B cell (primary cell): ENCODE results near the gene CTPS1. TPM values are rescaled to one million over a fixed set of nuclear protein-coding genes. Genes with fewer than 3 reads are reported as not detected.

Experiments used
- ATAC-seq: fragments of 200-7000 bp; cut with Tn5 transposase; one replicate; pipeline ENCODE4 v1.10.0; 2021; ENCODE audit warnings: low read depth, mild to moderate bottlenecking, moderate number of reproducible peaks, moderate library complexity
- CTCF ChIA-PET: fragments of 350-600 bp; sonication (Branson Sonifier 250); formaldehyde crosslinking; loops from one replicate; lab custom pipeline; 2021; ENCODE audit warnings: antibody characterized with exemption, inconsistent platforms; lab: Charles Lee
- POLR2A ChIA-PET: fragments of 350-600 bp; sonication (Branson Sonifier 250); formaldehyde crosslinking; loops from one replicate; lab custom pipeline; 2021; ENCODE audit warnings: antibody characterized with exemption; lab: Charles Lee
- DNase-seq: peaks from one replicate; pipeline ENCODE4 v3.0.0; 2013
- H2AFZ ChIP-seq: 2 replicates; pipeline ENCODE4 v1.6.1; 2012; ENCODE audit warnings: mild to moderate bottlenecking, low read depth, low read length; ENCODE audit not compliant: insufficient read depth, poor library complexity, severe bottlenecking
- H3K27ac ChIP-seq, 2 donors: 1 replicate in 1 of 2; 2 replicates in 1 of 2; pipeline ENCODE4 v1.5.1; 2012 to 2013; ENCODE audit warnings: low read length in 2 of 2, mild to moderate bottlenecking in 2 of 2, moderate library complexity in 1 of 2
- H3K27me3 ChIP-seq, 4 experiments: fragments of 200-600 bp in 1 of 4; sonication (generic) in 1 of 4; replicated peaks in 1 of 4; 1 replicate in 2 of 4; 2 replicates in 2 of 4; pipeline versions ENCODE4 v1.6.1 to v1.7.0; 2013 to 2016; ENCODE audit warnings: low read length in 3 of 4, mild to moderate bottlenecking in 2 of 4, mixed read lengths in 1 of 4, moderate library complexity in 1 of 4; ENCODE audit not compliant: insufficient read depth in 4 of 4, control insufficient read depth in 3 of 4; ENCODE audit errors: control extremely low read depth in 1 of 4
- H3K36me3 ChIP-seq, 2 experiments: replicated peaks in 1 of 2; 1 replicate in 1 of 2; 2 replicates in 1 of 2; pipeline versions ENCODE4 v1.6.1 to v1.7.1; 2013; ENCODE audit warnings: low read length in 1 of 2; ENCODE audit not compliant: insufficient read depth in 2 of 2, control insufficient read depth in 1 of 2; ENCODE audit errors: control extremely low read depth in 1 of 2, extremely low read depth in 1 of 2
- H3K4me1 ChIP-seq, 2 donors: fragments of 200-600 bp in 1 of 2; sonication (generic) in 1 of 2; 1 replicate in 1 of 2; 2 replicates in 1 of 2; pipeline versions ENCODE4 v1.5.1 to v1.6.1; 2013 to 2017; ENCODE audit warnings: low read length in 2 of 2; ENCODE audit not compliant: control insufficient read depth in 2 of 2, insufficient read depth in 2 of 2
- H3K4me2 ChIP-seq: replicated peaks from 2 replicates; pipeline ENCODE3; 2012; ENCODE audit warnings: mild to moderate bottlenecking, low read depth, low read length; ENCODE audit not compliant: poor library complexity, severe bottlenecking
- H3K4me3 ChIP-seq, 5 experiments: fragments of 200-600 bp in 1 of 5; sonication (generic) in 1 of 5; 1 replicate in 3 of 5; 2 replicates in 2 of 5; pipeline versions ENCODE4 v1.5.1 to v1.7.0; 2011 to 2016; ENCODE audit warnings: low read length in 4 of 5, mild to moderate bottlenecking in 4 of 5, low read depth in 2 of 5, control low read depth in 1 of 5, moderate library complexity in 1 of 5; ENCODE audit not compliant: insufficient read depth in 1 of 5; ENCODE audit errors: control extremely low read depth in 1 of 5, extremely low read depth in 1 of 5
- H3K79me2 ChIP-seq: fragments of 200-600 bp; sonication (generic); one replicate; pipeline ENCODE4 v1.6.0; 2016; ENCODE audit warnings: low read length; ENCODE audit not compliant: control insufficient read depth, insufficient read depth
- H3K9ac ChIP-seq: fragments of 200-600 bp; sonication (generic); 2 replicates; pipeline ENCODE4 v1.6.1; 2017; ENCODE audit warnings: mild to moderate bottlenecking, low read length, moderate library complexity
- H3K9me3 ChIP-seq, 3 donors: one replicate each; pipeline versions ENCODE4 v1.6.1 to v1.7.1; 2013; ENCODE audit warnings: low read length in 2 of 3; ENCODE audit not compliant: control insufficient read depth in 2 of 3, insufficient read depth in 1 of 3; ENCODE audit errors: control extremely low read depth in 1 of 3
- H4K20me1 ChIP-seq: 2 replicates; pipeline ENCODE4 v1.6.0; 2012; ENCODE audit warnings: mild to moderate bottlenecking, low read length; ENCODE audit not compliant: insufficient read depth, control insufficient read depth, poor library complexity, severe bottlenecking
- H3K27ac Mint-ChIP-seq: one replicate; pipeline ENCODE4 v1.8.0; 2021; ENCODE audit warnings: mixed read lengths
- H3K27me3 Mint-ChIP-seq: one replicate; pipeline ENCODE4 v1.8.0; 2021; ENCODE audit warnings: mixed read lengths
- H3K4me1 Mint-ChIP-seq: one replicate; pipeline ENCODE4 v1.8.0; 2021; ENCODE audit warnings: mixed read lengths
- H3K4me3 Mint-ChIP-seq: one replicate; pipeline ENCODE4 v1.8.0; 2021; ENCODE audit warnings: mixed read lengths
- H3K9me3 Mint-ChIP-seq: one replicate; pipeline ENCODE4 v1.8.0; 2022; ENCODE audit warnings: mixed read lengths; ENCODE audit not compliant: insufficient read depth
- CTCF ChIP-seq: fragments of 200-600 bp; IDR thresholded peaks from one replicate; pipeline ENCODE4 v1.8.0; 2022; ENCODE audit warnings: antibody characterized with exemption, mild to moderate bottlenecking
- EZH2 ChIP-seq: IDR thresholded peaks from 2 replicates; pipeline ENCODE4 v1.6.1; 2012; ENCODE audit warnings: borderline replicate concordance, low read depth, mild to moderate bottlenecking, moderate library complexity, low read length; ENCODE audit not compliant: insufficient read depth, poor library complexity, severe bottlenecking
- WGBS: methylation state at CpG from one replicate; pipeline ENCODE4 v1.1.5; 2013; ENCODE audit warnings: missing lambda C conversion rate; ENCODE audit not compliant: insufficient coverage; 5-methylcytosine and 5-hydroxymethylcytosine counted together
- intact Hi-C: fragments of 100-400 bp; cut with micrococcal nuclease; formaldehyde crosslinking; loops from one replicate; pipeline ENCODE4 v1.10.0; 2022
- polyA plus RNA-seq: library from polyadenylated mRNA; depleted of rRNA; stranded (reverse); fragments of >200 nt; gene quantifications from 2 replicates; pipeline ENCODE4 v1.2.3, GENCODE V29; 2012
- total RNA-seq, 2 donors: library from RNA; stranded (reverse); fragments of 120-200 nt in 1 of 2; gene quantifications; 1 replicate in 1 of 2; 2 replicates in 1 of 2; pipeline versions ENCODE4 v1.2.3 to v1.2.4, GENCODE V29; 2013 to 2022

Gene CTPS1
- total and polyA plus RNA-seq, 2 donors (not counting 1 experiment from before 2014, with no cell fraction given) = 9.2 to 17.9 TPM

GRCh38 chr1:40983286-40983685 lies 3.8 kb downstream of the CTPS1 start:
- Mint-ChIP-seq H3K4me3 (no peak overlapping the region), H3K9me3 (no peaks in the 10 kb centered on the region), H3K27me3 (no peaks in the 10 kb centered on the region), H3K4me1 (peaks cover 15% of the 10 kb centered on the region), H3K27ac (no peak overlapping the region)
- no peak overlapping the region for H3K4me2 ChIP-seq
- H3K4me1 ChIP-seq = peaks cover 13 to 18% of the 10 kb centered on the region in 2 donors
- no peak overlapping the region for H3K27ac ChIP-seq
- peaks cover 52% of the 10 kb centered on the region for H3K79me2 ChIP-seq
- H4K20me1 ChIP-seq = no peaks in the 10 kb centered on the region
- H3K4me3 ChIP-seq = no peak overlapping the region
- TF ChIP-seq EZH2 = no peak
- TF ChIP-seq CTCF = no peak
- H3K36me3 ChIP-seq = peaks cover under 1 to 42% of the 10 kb centered on the region in 2 experiments
- H2AFZ ChIP-seq = no peak overlapping the region
- DNase-seq (no peak), ATAC-seq (no peak)
- H3K9me3 ChIP-seq = no peaks in the 10 kb centered on the region
- no peaks in the 10 kb centered on the region for H3K27me3 ChIP-seq
- POLR2A ChIA-PET = no interaction called here
- WGBS = no CpG with 5 or more reads among the region's 1 CpG
- intact Hi-C loops = no loop called here
- H3K9ac ChIP-seq = no peak overlapping the region
- CTCF ChIA-PET = no interaction called here

- Histone ChIP-seq H3K4me2 (no peak overlapping the region), H4K20me1 (no peaks in the 10 kb centered on the region), H3K27me3 (no peaks in the 10 kb centered on the region), H2AFZ (no peak overlapping the region), H3K27ac (no peak overlapping the region), H3K36me3 (peaks cover 1 to 49% of the 10 kb centered on the region in 2 experiments), H3K4me1 (peaks cover 10 to 13% of the 10 kb centered on the region in 2 donors), H3K79me2 (peaks cover 52% of the 10 kb centered on the region), H3K9ac (no peak overlapping the region), H3K9me3 (no peaks in the 10 kb centered on the region), H3K4me3 (no peak overlapping the region)
- Mint-ChIP-seq H3K9me3 (no peaks in the 10 kb centered on the region), H3K27me3 (no peaks in the 10 kb centered on the region), H3K4me1 (peaks cover 15% of the 10 kb centered on the region), H3K27ac (no peak overlapping the region), H3K4me3 (no peak overlapping the region)
- TF ChIP-seq EZH2 (no peak), CTCF (no peak)
- DNase-seq = no peak
- intact Hi-C loops = no loop called here
- ChIA-PET CTCF (no interaction called here), POLR2A (no interaction called here)
- no CpG with 5 or more reads among the region's 2 CpGs for WGBS
- no peak for ATAC-seq
These were observed 4.6 kb downstream of the CTPS1 start for GRCh38 chr1:40984066-40984465.
